NCI-H526 treated with DMSO at 0.1 percent for 48 hours (cell line): ENCODE data around the gene CELF1.

Experiments
- DNase-seq: peaks from one replicate; lab custom pipeline; 2025; lab: John Stamatoyannopoulos, UW

Gene CELF1

DNA sequence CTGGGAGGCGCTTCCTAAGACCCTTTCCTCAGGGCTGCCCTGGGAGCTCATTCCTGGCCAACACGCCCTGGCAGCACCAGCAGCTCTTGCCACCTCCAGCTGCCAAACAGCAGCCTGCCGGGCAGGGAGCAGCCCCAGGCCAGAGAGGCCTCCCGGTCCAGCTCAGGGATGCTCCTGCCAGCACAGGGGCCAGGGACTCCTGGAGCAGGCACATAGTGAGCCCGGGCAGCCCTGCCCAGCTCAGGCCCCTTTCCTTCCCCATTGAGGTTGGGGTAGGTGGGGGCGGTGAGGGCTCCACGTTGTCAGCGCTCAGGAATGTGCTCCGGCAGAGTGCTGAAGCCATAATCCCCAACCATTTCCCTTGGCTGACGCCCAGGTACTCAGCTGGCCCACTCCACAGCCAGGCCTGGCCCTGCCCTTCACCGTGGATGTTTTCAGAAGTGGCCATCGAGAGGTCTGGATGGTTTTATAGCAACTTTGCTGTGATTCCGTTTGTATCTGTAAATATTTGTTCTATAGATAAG is 136.9 kb downstream of the CELF1 start:
- no peak for DNase-seq
